NT2/D1 (cell line): ENCODE data around the gene VARS2.

ENCODE experiments used
- YY1 ChIP-seq: IDR thresholded peaks from 2 replicates; pipeline ENCODE4 v1.6.1; 2011; ENCODE audit not compliant: insufficient read length, insufficient read depth
- ZNF274 ChIP-seq: IDR thresholded peaks from 2 replicates; pipeline ENCODE4 v1.6.1; 2011; ENCODE audit warnings: mild to moderate bottlenecking, low read depth, low read length

GRCh38 chr6:30942338-30943060 is 28.5 kb downstream of the VARS2 start:
- TF ChIP-seq YY1 (peak; percentile 11), ZNF274 (no peak)
